HepG2 (cell line): ENCODE data around the gene GALR2. TPM values are rescaled to one million over a fixed set of nuclear protein-coding genes. Genes with fewer than 3 reads are reported as not detected.

Source experiments
- ATF2 ChIP-seq: sonication (generic); formaldehyde crosslinking; IDR thresholded peaks from 2 replicates; pipeline ENCODE4 v1.4.0; 2020; ENCODE audit warnings: missing genetic modification reagents
- BHLHE40 ChIP-seq: IDR thresholded peaks from 2 replicates; pipeline ENCODE4 v1.6.1; 2011; ENCODE audit warnings: low read length, improper control_type of control experiment
- CBFB ChIP-seq: sonication (generic); formaldehyde crosslinking; IDR thresholded peaks from 2 replicates; pipeline ENCODE4 v1.4.0; 2020; ENCODE audit warnings: missing genetic modification reagents
- CREM ChIP-seq, 2 experiments: sonication (generic) in 1 of 2; formaldehyde crosslinking in 1 of 2; IDR thresholded peaks; 2 replicates each; pipeline versions ENCODE4 v1.4.0 to v1.6.1; 2016 to 2020; ENCODE audit warnings: antibody characterized with exemption in 1 of 2, mild to moderate bottlenecking in 1 of 2, missing genetic modification reagents in 1 of 2
- IKZF1 ChIP-seq: fragments of 450-650 bp; IDR thresholded peaks from 2 replicates; pipeline ENCODE4 v1.7.1; 2016
- JUN ChIP-seq: sonication (generic); formaldehyde crosslinking; IDR thresholded peaks from 2 replicates; pipeline ENCODE4 v1.4.0; 2020; ENCODE audit warnings: mild to moderate bottlenecking, missing genetic modification reagents
- KAT7 ChIP-seq: IDR thresholded peaks from 2 replicates; pipeline ENCODE4 v1.6.1; 2018; ENCODE audit warnings: borderline replicate concordance, missing compliant biosample characterization
- KLF15 ChIP-seq: sonication (generic); formaldehyde crosslinking; IDR thresholded peaks from 2 replicates; pipeline ENCODE4 v1.8.1; 2023; ENCODE audit warnings: borderline replicate concordance, mild to moderate bottlenecking, inconsistent platforms, missing genetic modification reagents, mixed read lengths
- MTF1 ChIP-seq: sonication (generic); formaldehyde crosslinking; IDR thresholded peaks from 2 replicates; pipeline ENCODE4 v1.5.0; 2020; ENCODE audit warnings: missing genetic modification reagents
- NCOA1 ChIP-seq: sonication (generic); formaldehyde crosslinking; IDR thresholded peaks from 2 replicates; pipeline ENCODE4 v1.9.0; 2021; ENCODE audit warnings: missing genetic modification reagents
- NR2F6 ChIP-seq, 2 experiments: IDR thresholded peaks; 2 replicates each; pipeline ENCODE4 v1.6.1; 2016; ENCODE audit warnings: antibody characterized with exemption in 1 of 2, mild to moderate bottlenecking in 1 of 2
- NRL ChIP-seq: sonication (generic); formaldehyde crosslinking; IDR thresholded peaks from 2 replicates; pipeline ENCODE4 v1.5.0; 2020; ENCODE audit warnings: missing genetic modification reagents, mild to moderate bottlenecking, moderate library complexity, borderline replicate concordance
- PCBP2 ChIP-seq: fragments of 200-400 bp; formaldehyde crosslinking; optimal IDR thresholded peaks from 2 replicates; pipeline ENCODE3; 2018; ENCODE audit warnings: low read length, low read depth; ENCODE audit not compliant: poor library complexity, severe bottlenecking
- PHB2 ChIP-seq: fragments of 450-650 bp; IDR thresholded peaks from 2 replicates; pipeline ENCODE4 v1.6.1; 2018; ENCODE audit not compliant: partially characterized antibody
- RBFOX2 ChIP-seq: fragments of 200-400 bp; formaldehyde crosslinking; IDR thresholded peaks from 2 replicates; pipeline ENCODE4 v1.6.1; 2017; ENCODE audit warnings: low read depth, mild to moderate bottlenecking, low read length
- SKI ChIP-seq: fragments of 450-650 bp; IDR thresholded peaks from one replicate; pipeline ENCODE4 v1.6.1; 2018; ENCODE audit warnings: mild to moderate bottlenecking; ENCODE audit not compliant: partially characterized antibody
- SMAD1 ChIP-seq: sonication (generic); formaldehyde crosslinking; IDR thresholded peaks from 2 replicates; pipeline ENCODE4 v1.4.0; 2020; ENCODE audit warnings: missing genetic modification reagents, low read depth, mild to moderate bottlenecking, borderline replicate concordance
- SOX6 ChIP-seq, 2 experiments: fragments of 450-650 bp in 1 of 2; sonication (generic) in 1 of 2; formaldehyde crosslinking in 1 of 2; IDR thresholded peaks; 2 replicates each; pipeline versions ENCODE4 v1.4.0 to v1.6.1; 2017 to 2020; ENCODE audit warnings: antibody characterized with exemption in 1 of 2, mild to moderate bottlenecking in 1 of 2, missing genetic modification reagents in 1 of 2
- SP5 ChIP-seq: IDR thresholded peaks from 2 replicates; pipeline ENCODE4 v1.6.1; 2016; ENCODE audit warnings: low read depth, borderline replicate concordance
- ZBTB2 ChIP-seq: sonication (generic); formaldehyde crosslinking; IDR thresholded peaks from 2 replicates; pipeline ENCODE4 v1.8.0; 2022; ENCODE audit warnings: low read depth, missing genetic modification reagents
- ZBTB8A ChIP-seq: sonication (generic); formaldehyde crosslinking; IDR thresholded peaks from 2 replicates; pipeline ENCODE4 v1.4.0; 2020; ENCODE audit warnings: mild to moderate bottlenecking, low read depth, missing genetic modification reagents, borderline replicate concordance
- ZFX ChIP-seq: sonication (generic); formaldehyde crosslinking; IDR thresholded peaks from 2 replicates; pipeline ENCODE4 v1.4.0; 2020; ENCODE audit warnings: mild to moderate bottlenecking, low read depth, missing genetic modification reagents, moderate library complexity
- ZNF251 ChIP-seq: sonication (generic); formaldehyde crosslinking; IDR thresholded peaks from 2 replicates; pipeline ENCODE4 v1.9.0; 2021; ENCODE audit warnings: mild to moderate bottlenecking, missing genetic modification reagents
- ZNF292 ChIP-seq: sonication (generic); formaldehyde crosslinking; IDR thresholded peaks from 2 replicates; pipeline ENCODE4 v1.8.1; 2022; ENCODE audit warnings: mild to moderate bottlenecking, low read depth, missing genetic modification reagents, borderline replicate concordance
- ZNF34 ChIP-seq: sonication (generic); formaldehyde crosslinking; IDR thresholded peaks from 2 replicates; pipeline ENCODE4 v1.4.0; 2020; ENCODE audit warnings: mild to moderate bottlenecking, missing genetic modification reagents, borderline replicate concordance
- ZNF430 ChIP-seq: sonication (generic); formaldehyde crosslinking; IDR thresholded peaks from 2 replicates; pipeline ENCODE4 v1.9.0; 2021; ENCODE audit warnings: mild to moderate bottlenecking, missing genetic modification reagents
- ZNF431 ChIP-seq: sonication (generic); formaldehyde crosslinking; IDR thresholded peaks from 2 replicates; pipeline ENCODE4 v1.9.0; 2022; ENCODE audit warnings: missing genetic modification reagents, low read depth, mild to moderate bottlenecking, borderline replicate concordance
- polyA plus RNA-seq, 8 experiments: library from polyadenylated mRNA; depleted of rRNA in 3 of 8; stranded (reverse) in 7 of 8; unstranded in 1 of 8; fragments of >200 nt; fragmentation: Illumina TruSeq in 4 of 8; extraction: Trizol in 4 of 8; gene quantifications; 2 replicates each; pipeline versions ENCODE4 v1.2.1 to v1.2.3, GENCODE V29; 2011 to 2016; ENCODE audit warnings: low read depth in 4 of 8, missing spikeins in 1 of 8, mixed read lengths in 1 of 8; ENCODE audit not compliant: insufficient read depth in 1 of 8
- total RNA-seq, 5 experiments: library from RNA; depleted of rRNA; stranded (reverse); fragments of >200 nt; fragmentation: Illumina TruSeq; extraction: Trizol; gene quantifications; 2 replicates each; pipeline ENCODE4 v1.2.3, GENCODE V29; 2016; ENCODE audit warnings: low read depth in 1 of 5

GALR2 gene
- total and polyA plus RNA-seq, 2 of the 13 experiments (the other 11 are each of a cell fraction or from before 2014, with no cell fraction given): 0.48 to 0.58 TPM

GRCh38 chr17:76027159-76027839 lies 47.3 kb upstream of the GALR2 start, which contains the start of gene EVPL (continued):
- TF ChIP-seq SOX6 (IDR thresholded peaks at IDR 0.05): no peak
- 0 out of 2 replicates have a peak, but pooled peaks have one; percentile 11 for TF ChIP-seq SOX6 (CRISPR knock-in tag; IDR thresholded peaks at IDR 0.05)
- no peak for TF ChIP-seq PHB2
- TF ChIP-seq NR2F6 (IDR thresholded peaks at IDR 0.05): no peak
- no peak; the same call in none of the 2 replicates for TF ChIP-seq NR2F6 (CRISPR knock-in tag; IDR thresholded peaks at IDR 0.05)
- peak; percentile 30 for TF ChIP-seq SKI
- no peak for TF ChIP-seq CBFB (CRISPR knock-in tag)
- TF ChIP-seq ATF2 (CRISPR knock-in tag): no peak
- TF ChIP-seq ZNF292 (CRISPR knock-in tag): peak; percentile 91
- TF ChIP-seq SMAD1: peak; percentile 71; the same call in 1 of the 2 replicates
- TF ChIP-seq ZBTB2 (CRISPR knock-in tag): no peak
- TF ChIP-seq ZFX (CRISPR knock-in tag): peak; percentile 85
- peak; percentile 78 for TF ChIP-seq RBFOX2
- TF ChIP-seq ZNF430 (CRISPR knock-in tag): no peak
- no peak for TF ChIP-seq NCOA1 (CRISPR knock-in tag)
- TF ChIP-seq MTF1 (CRISPR knock-in tag): no peak
- TF ChIP-seq PCBP2: no peak
- TF ChIP-seq ZNF251 (CRISPR knock-in tag): 0 out of 2 replicates have a peak, but pooled peaks have one; percentile 28
- no peak; the same call in 1 of the 2 replicates for TF ChIP-seq KAT7
- peak; percentile 79; the same call in 1 of the 2 replicates for TF ChIP-seq NRL (CRISPR knock-in tag)
- TF ChIP-seq BHLHE40: no peak
- TF ChIP-seq IKZF1: no peak
- no peak for TF ChIP-seq ZNF34 (CRISPR knock-in tag)
- no peak for TF ChIP-seq CREM (IDR thresholded peaks at IDR 0.05)
- TF ChIP-seq CREM (CRISPR knock-in tag; IDR thresholded peaks at IDR 0.05): no peak
- no peak for TF ChIP-seq ZNF431
- TF ChIP-seq KLF15 (CRISPR knock-in tag): 0 out of 2 replicates have a peak, but pooled peaks have one; percentile 24
- no peak for TF ChIP-seq JUN (CRISPR knock-in tag)
- peak; percentile 84 for TF ChIP-seq SP5 (CRISPR knock-in tag)
- no peak for TF ChIP-seq ZBTB8A (CRISPR knock-in tag)
